GM12865 (cell line): ENCODE data around the gene FAM107A.

Experiments used
- DNase-seq: peaks from one replicate; pipeline ENCODE4 v3.0.0; 2010; ENCODE audit warnings: low read depth
- H3K4me3 ChIP-seq: 2 replicates; pipeline ENCODE4 v1.5.1; 2011; ENCODE audit warnings: mild to moderate bottlenecking, low read depth, low read length, control low read depth
- CTCF ChIP-seq: IDR thresholded peaks from 2 replicates; pipeline ENCODE4 v1.5.1; 2011; ENCODE audit warnings: low read length, control low read depth, low read depth, inconsistent platforms; ENCODE audit not compliant: insufficient read depth; ENCODE audit errors: missing control alignments

FAM107A gene

DNA sequence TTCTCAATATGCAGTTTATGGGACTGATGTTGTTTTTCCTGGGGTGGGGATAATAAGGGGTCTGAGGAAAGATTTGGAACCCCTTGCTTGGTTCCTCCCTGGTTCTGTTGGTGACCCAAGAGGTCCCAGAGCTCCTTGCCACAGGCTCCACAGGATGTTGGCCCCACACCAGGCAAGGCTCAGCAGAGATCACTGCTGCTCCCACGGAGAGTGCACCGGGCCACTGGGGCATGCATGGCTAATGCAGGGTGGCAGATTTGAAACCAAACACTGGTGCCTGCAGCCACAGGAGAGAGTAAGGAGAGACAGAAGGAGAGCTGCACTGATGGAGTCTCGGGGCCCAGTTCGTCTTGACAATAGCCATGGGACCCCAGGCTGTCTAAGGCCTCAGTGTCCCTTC, 2.5 kb downstream of the FAM107A start:
- no peak for DNase-seq
- H3K4me3 ChIP-seq: no peak overlapping the region
- TF ChIP-seq CTCF: no peak

GRCh38 chr3:58574106-58574505, 3.1 kb downstream of the FAM107A start:
- TF ChIP-seq CTCF: no peak
- no peak for DNase-seq
- H3K4me3 ChIP-seq: no peak overlapping the region

DNA sequence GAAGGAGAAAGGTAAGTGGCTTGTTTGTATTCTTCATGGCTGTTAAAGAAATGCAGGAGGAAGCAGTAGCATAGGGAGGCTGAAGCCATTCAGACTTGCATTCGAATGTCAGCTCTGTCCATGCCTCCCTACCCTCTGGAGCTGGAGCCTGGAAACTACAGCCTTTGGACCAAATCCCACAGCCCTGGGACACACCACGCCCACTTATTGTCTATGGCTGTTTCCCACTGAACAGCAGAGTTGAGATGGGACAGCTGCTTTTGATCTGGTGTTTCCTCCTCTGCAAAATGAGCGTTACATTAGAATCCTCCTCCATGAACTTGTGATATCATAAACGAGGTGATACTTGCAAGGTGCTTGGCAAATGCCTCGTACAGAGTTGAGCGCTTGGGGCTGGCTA, 3.6 kb downstream of the FAM107A start:
- no peak overlapping the region for H3K4me3 ChIP-seq
- no peak for DNase-seq

DNA sequence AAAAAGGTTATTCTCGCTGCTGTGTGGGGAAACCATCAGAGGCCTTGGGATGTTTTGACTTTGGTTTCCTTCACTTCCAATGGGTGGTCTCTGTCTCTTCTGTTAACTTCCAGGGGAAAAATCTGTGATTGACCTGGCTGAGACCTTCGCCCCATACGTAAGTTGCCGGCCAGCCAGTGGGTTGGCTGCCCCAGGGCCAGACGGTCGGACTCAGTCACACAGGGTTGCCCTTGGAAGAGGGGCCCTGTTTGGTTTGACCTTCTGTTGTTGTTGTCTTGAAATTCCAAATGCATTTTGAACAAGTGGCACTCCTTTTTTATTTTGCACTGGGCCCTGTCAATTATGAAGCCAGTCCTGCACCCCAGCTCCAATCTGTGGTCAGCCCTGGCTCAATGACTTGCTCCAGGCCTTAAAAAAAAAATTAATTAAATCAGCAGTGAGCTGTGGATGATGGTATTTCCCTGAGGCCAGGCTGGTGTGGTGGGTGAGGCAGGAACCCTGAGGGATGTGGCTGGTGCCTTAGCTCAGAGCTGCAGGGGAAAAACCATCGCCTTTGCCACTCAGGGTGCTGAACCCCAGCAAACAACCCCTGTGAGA, 4.5 kb downstream of the FAM107A start:
- no peak for DNase-seq
- no peak for TF ChIP-seq CTCF
- H3K4me3 ChIP-seq: no peak overlapping the region

More for the DNA sequence above, 3.6 kb downstream of the FAM107A start:
- TF ChIP-seq CTCF: no peak

DNA sequence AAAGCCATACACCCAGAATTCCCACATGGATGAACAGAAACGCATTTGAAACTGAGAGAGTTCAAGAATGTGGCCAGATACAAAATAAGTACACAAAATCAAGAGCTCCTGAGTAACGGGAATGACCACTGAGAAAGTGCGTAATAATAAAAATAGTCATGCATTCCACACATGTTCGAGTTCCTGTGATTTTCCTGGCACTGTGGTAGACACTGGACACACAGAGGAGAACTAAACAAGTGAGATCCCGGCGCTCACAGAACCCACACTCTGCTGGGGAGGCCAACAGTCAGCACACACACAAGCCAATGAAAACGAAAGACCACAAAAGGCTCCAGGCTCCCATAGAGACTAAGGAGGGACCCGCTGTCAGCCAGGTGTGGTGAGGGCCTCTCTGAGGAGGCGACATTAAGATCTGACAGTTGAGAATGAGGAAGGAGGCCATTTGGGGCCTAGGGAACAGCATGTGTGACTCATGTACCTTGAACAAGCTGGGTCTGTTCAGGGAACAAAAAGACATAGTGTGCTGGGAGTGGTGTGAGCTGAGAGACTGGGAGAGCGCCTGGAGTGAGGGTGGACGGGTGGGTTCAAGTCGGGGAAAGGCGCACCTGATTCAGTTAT, 5.1 kb downstream of the FAM107A start:
- no peak for DNase-seq
- H3K4me3 ChIP-seq: no peak overlapping the region

GRCh38 chr3:58570851-58571250, 6.3 kb downstream of the FAM107A start:
- no peak for DNase-seq
- TF ChIP-seq CTCF: no peak
- H3K4me3 ChIP-seq: no peak overlapping the region

More for the DNA sequence above, 5.1 kb downstream of the FAM107A start:
- TF ChIP-seq CTCF: no peak
